Measurements from ENCODE around the gene BCL7A.

GRCh38 chr12:122079532-122080081 lies 57.9 kb downstream of the BCL7A start:
- no peak for TF ChIP-seq GABPA (IDR thresholded peaks at IDR 0.05; ENCODE audit: low read depth)
- no peak for TF ChIP-seq SP1 (IDR thresholded peaks at IDR 0.05; ENCODE audit: low read depth, low read length)
- TF ChIP-seq, protein P1, sequence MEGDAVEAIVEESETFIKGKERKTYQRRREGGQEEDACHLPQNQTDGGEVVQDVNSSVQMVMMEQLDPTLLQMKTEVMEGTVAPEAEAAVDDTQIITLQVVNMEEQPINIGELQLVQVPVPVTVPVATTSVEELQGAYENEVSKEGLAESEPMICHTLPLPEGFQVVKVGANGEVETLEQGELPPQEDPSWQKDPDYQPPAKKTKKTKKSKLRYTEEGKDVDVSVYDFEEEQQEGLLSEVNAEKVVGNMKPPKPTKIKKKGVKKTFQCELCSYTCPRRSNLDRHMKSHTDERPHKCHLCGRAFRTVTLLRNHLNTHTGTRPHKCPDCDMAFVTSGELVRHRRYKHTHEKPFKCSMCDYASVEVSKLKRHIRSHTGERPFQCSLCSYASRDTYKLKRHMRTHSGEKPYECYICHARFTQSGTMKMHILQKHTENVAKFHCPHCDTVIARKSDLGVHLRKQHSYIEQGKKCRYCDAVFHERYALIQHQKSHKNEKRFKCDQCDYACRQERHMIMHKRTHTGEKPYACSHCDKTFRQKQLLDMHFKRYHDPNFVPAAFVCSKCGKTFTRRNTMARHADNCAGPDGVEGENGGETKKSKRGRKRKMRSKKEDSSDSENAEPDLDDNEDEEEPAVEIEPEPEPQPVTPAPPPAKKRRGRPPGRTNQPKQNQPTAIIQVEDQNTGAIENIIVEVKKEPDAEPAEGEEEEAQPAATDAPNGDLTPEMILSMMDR (IDR thresholded peaks at IDR 0.05 in 2 of 3, conservative IDR thresholded peaks at IDR 0.05 in 1 of 3; ENCODE audit: control insufficient read depth in 2 of 3, extremely low read depth in 1 of 3, insufficient read depth in 1 of 3, low read depth in 3 of 3, low read length in 3 of 3): no peak
- TF ChIP-seq HCFC1 (IDR thresholded peaks at IDR 0.05; ENCODE audit: low read length): no peak
- TF ChIP-seq CHD1 (IDR thresholded peaks at IDR 0.05; ENCODE audit: low read depth, low read length): no peak

Measured in GM12878 (cell line).